Stimulated activated CD8-positive, alpha-beta memory T cell treated with anti-CD3 and anti-CD28 coated beads, Interleukin-7, amount 100 ng/mL, for 1 hour (primary cell): ENCODE measurements around the gene PCDHGA9.
"Not testable (repeated sequence)": the region's sequence is repeated elsewhere in the genome, so short reads cannot be mapped to it uniquely, and the experiment has no call there.

Experiments
- DNase-seq, 2 donors: peaks; one replicate each; pipeline ENCODE4 v3.0.0-alpha.2; 2020; ENCODE audit warnings: low read depth in 2 of 2

Gene PCDHGA9

GRCh38 chr5:141402553-141403243, at the start of gene PCDHGA9:
Gene PCDHGA9, plus strand, starts transcription at chr5:141402778. Its CDS starts 175 bp downstream, at chr5:141402953.
- DNase-seq = no peak

GRCh38 chr5:141354900-141355469, 47.6 kb upstream of the PCDHGA9 start, which contains the start of gene PCDHGA4:
Gene PCDHGA4, plus strand, starts transcription at chr5:141355021. Its CDS starts 87 bp downstream, at chr5:141355108.
- DNase-seq = no peak

GRCh38 chr5:141355641-141356040, 46.9 kb upstream of the PCDHGA9 start:
- no peak for DNase-seq

GRCh38 chr5:141356133-141356532, 46.4 kb upstream of the PCDHGA9 start:
- DNase-seq = no peak

GRCh38 chr5:141356950-141357349, 45.6 kb upstream of the PCDHGA9 start:
- no peak for DNase-seq

- no peak for DNase-seq
Measured at GRCh38 chr5:141359790-141360426, 42.7 kb upstream of the PCDHGA9 start, which contains the start of gene PCDHGB2. Gene PCDHGB2, plus strand, starts transcription at chr5:141359994. Its CDS starts 142 bp downstream, at chr5:141360136.

- no peak for DNase-seq
Measured at GRCh38 chr5:141360685-141361084, 41.9 kb upstream of the PCDHGA9 start.

- DNase-seq = no peak
Measured at GRCh38 chr5:141362719-141363118, 39.9 kb upstream of the PCDHGA9 start.

GRCh38 chr5:141363952-141364660, 38.5 kb upstream of the PCDHGA9 start, which contains the start of gene PCDHGA5:
Gene PCDHGA5, plus strand, starts transcription at chr5:141364162. Its CDS starts 169 bp downstream, at chr5:141364331.
- DNase-seq = no peak

- no peak for DNase-seq
Measured at GRCh38 chr5:141366016-141366896, 36.3 kb upstream of the PCDHGA9 start.

GRCh38 chr5:141369994-141370848, 32.4 kb upstream of the PCDHGA9 start, which contains the start of gene PCDHGB3:
Gene PCDHGB3, plus strand, starts transcription at chr5:141370242. Its CDS starts 153 bp downstream, at chr5:141370395.
- no peak for DNase-seq

- DNase-seq = no peak
Measured at GRCh38 chr5:141371572-141372475, 30.8 kb upstream of the PCDHGA9 start.

- no peak for DNase-seq
Measured at GRCh38 chr5:141373673-141374317, 28.8 kb upstream of the PCDHGA9 start, which contains the start of gene PCDHGA6. Gene PCDHGA6, plus strand, starts transcription at chr5:141373891. Its CDS starts 193 bp downstream, at chr5:141374084.

- no peak for DNase-seq
Measured at GRCh38 chr5:141374627-141375026, 28.0 kb upstream of the PCDHGA9 start.

- not testable (repeated sequence) for DNase-seq
Measured at GRCh38 chr5:141375444-141376155, 27.0 kb upstream of the PCDHGA9 start.

- DNase-seq = no peak
Measured at GRCh38 chr5:141382469-141383294, 19.9 kb upstream of the PCDHGA9 start, which contains the start of gene PCDHGA7. Gene PCDHGA7, plus strand, starts transcription at chr5:141382742. Its CDS starts 158 bp downstream, at chr5:141382900.

- DNase-seq = no peak
Measured at GRCh38 chr5:141383345-141383744, 19.2 kb upstream of the PCDHGA9 start.
